Measurements from ENCODE around the gene DOK6.

DNA sequence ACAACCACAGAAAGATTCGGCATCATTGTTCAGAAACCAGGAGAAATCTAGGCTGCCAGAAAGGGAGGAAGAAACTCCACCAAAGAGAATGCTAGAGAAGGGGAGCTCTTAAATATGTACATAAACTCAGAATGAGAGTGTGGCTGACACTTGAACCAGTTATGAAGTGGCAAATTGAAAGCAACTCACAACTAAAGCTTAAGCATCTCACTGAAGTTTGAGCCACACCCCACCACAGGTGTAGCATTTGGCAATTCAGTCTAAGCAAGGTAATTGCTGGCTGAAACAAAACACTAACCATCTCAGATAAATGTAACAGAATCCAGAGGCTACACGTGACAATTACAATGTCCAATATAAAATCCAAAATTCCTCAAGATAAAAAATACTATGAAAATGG lies 168.4 kb downstream of the DOK6 start:
- TF ChIP-seq CTCF (conservative IDR thresholded peaks at IDR 0.05; ENCODE audit: low read length) (no peak), EZH2phosphoT487 (IDR thresholded peaks at IDR 0.05; ENCODE audit: borderline replicate concordance, low read depth, low read length) (no peak)
